ENCODE data around the gene TNPO3. TPM values are rescaled to one million over a fixed set of nuclear protein-coding genes. Genes with fewer than 3 reads are reported as not detected.

The TNPO3 gene
- total RNA-seq, 3 donors from 2014 or later, result 36.4 to 42.7 (median 36.6) TPM

GRCh38 chr7:129032017-129032416 is 22.9 kb downstream of the TNPO3 start:
- Histone ChIP-seq H3K27ac (no peak overlapping the region), H3K4me1 (no peaks in the 10 kb centered on the region), H3K36me3 (no peaks in the 10 kb centered on the region), H3K27me3 (no peaks in the 10 kb centered on the region), H3K9me3 (no peaks in the 10 kb centered on the region), H3K4me3 (no peak overlapping the region)
- TF ChIP-seq POLR2A (IDR thresholded peaks at IDR 0.05) (no peak), POLR2AphosphoS5 (IDR thresholded peaks at IDR 0.05) (no peak)
- TF ChIP-seq, protein P1, sequence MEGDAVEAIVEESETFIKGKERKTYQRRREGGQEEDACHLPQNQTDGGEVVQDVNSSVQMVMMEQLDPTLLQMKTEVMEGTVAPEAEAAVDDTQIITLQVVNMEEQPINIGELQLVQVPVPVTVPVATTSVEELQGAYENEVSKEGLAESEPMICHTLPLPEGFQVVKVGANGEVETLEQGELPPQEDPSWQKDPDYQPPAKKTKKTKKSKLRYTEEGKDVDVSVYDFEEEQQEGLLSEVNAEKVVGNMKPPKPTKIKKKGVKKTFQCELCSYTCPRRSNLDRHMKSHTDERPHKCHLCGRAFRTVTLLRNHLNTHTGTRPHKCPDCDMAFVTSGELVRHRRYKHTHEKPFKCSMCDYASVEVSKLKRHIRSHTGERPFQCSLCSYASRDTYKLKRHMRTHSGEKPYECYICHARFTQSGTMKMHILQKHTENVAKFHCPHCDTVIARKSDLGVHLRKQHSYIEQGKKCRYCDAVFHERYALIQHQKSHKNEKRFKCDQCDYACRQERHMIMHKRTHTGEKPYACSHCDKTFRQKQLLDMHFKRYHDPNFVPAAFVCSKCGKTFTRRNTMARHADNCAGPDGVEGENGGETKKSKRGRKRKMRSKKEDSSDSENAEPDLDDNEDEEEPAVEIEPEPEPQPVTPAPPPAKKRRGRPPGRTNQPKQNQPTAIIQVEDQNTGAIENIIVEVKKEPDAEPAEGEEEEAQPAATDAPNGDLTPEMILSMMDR (IDR thresholded peaks at IDR 0.05), result no peak
- DNase-seq (ENCODE audit: low spot score in 2 of 2), result no peak
- intact Hi-C loops (cut with DNase I; ENCODE audit: low total_unique reads), result no loop called here

GRCh38 chr7:129030440-129030839 is 24.5 kb downstream of the TNPO3 start:
- no peak for DNase-seq (ENCODE audit: low spot score in 2 of 2)
- TF ChIP-seq POLR2AphosphoS5 (IDR thresholded peaks at IDR 0.05), result no peak
- TF ChIP-seq, protein P1 (IDR thresholded peaks at IDR 0.05), result no peak
- TF ChIP-seq POLR2A (IDR thresholded peaks at IDR 0.05), result no peak
- intact Hi-C loops (cut with DNase I; ENCODE audit: low total_unique reads), result no loop called here
- Histone ChIP-seq H3K4me1 (no peaks in the 10 kb centered on the region), H3K27me3 (no peaks in the 10 kb centered on the region), H3K36me3 (no peaks in the 10 kb centered on the region), H3K27ac (no peak overlapping the region), H3K4me3 (no peak overlapping the region), H3K9me3 (no peaks in the 10 kb centered on the region)

DNA sequence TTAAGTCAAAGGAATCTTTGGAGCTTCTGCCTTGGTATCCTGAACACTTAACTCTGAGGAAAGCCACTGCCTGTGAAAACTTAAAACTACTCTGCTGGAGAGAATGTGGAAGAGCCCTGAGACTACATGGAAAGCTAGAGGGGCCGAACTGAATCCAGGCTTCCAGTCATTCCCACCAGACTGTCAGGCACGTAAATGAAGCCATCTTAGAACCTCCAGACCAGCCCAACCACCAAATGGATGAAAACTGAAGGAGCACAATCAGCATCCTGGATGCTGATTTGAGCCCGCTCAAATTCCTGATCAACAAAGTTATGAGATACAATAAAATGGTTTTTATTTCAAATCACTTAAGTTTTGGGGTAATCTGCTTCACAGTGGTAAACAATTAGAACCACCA is 30.8 kb downstream of the TNPO3 start:
- H3K4me1 ChIP-seq, result no peaks in the 10 kb centered on the region
- H3K4me3 ChIP-seq, result no peak overlapping the region
- intact Hi-C loops (cut with DNase I; ENCODE audit: low total_unique reads), result no loop called here
- no peak for DNase-seq (ENCODE audit: low spot score in 2 of 2)
- H3K9me3 ChIP-seq, result no peaks in the 10 kb centered on the region
- TF ChIP-seq POLR2A (IDR thresholded peaks at IDR 0.05) (no peak), POLR2AphosphoS5 (IDR thresholded peaks at IDR 0.05) (no peak)
- TF ChIP-seq, protein P1 (IDR thresholded peaks at IDR 0.05), result no peak
- no peaks in the 10 kb centered on the region for H3K27me3 ChIP-seq
- no peak overlapping the region for H3K27ac ChIP-seq
- H3K36me3 ChIP-seq, result no peaks in the 10 kb centered on the region

DNA sequence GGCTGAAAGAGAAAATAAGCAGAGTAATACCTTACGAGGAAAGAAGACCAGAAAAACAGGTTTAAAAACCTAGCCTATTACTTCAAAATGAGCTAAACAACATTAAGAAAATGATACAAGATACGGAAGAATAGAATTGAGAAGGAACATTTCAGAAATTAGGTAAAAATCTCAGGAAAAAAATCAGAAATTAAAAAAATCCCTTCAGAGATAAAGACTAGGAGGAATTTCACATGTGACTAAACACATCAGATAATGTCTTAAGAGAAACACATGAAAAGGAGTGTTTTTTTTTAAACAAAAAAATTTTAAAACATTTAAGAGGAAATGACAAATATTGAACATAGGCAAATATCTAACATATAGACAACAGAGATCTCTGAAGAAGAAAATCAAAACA is 33.3 kb downstream of the TNPO3 start:
- Histone ChIP-seq H3K27me3 (no peaks in the 10 kb centered on the region), H3K4me3 (no peak overlapping the region), H3K9me3 (no peaks in the 10 kb centered on the region), H3K36me3 (no peaks in the 10 kb centered on the region), H3K4me1 (no peaks in the 10 kb centered on the region), H3K27ac (no peak overlapping the region)
- TF ChIP-seq, protein P1 (IDR thresholded peaks at IDR 0.05), result no peak
- no peak for TF ChIP-seq POLR2A (IDR thresholded peaks at IDR 0.05)
- no peak for TF ChIP-seq POLR2AphosphoS5 (IDR thresholded peaks at IDR 0.05)
- DNase-seq (ENCODE audit: low spot score in 2 of 2), result no peak
- intact Hi-C loops (cut with DNase I; ENCODE audit: low total_unique reads), result no loop called here

- H3K36me3 ChIP-seq, result peaks cover 13% of the 10 kb centered on the region
- H3K4me1 ChIP-seq, result no peaks in the 10 kb centered on the region
- DNase-seq (ENCODE audit: low spot score in 2 of 2), result no peak
- TF ChIP-seq POLR2A (IDR thresholded peaks at IDR 0.05) (no peak), POLR2AphosphoS5 (IDR thresholded peaks at IDR 0.05) (no peak)
- TF ChIP-seq, protein P1 (IDR thresholded peaks at IDR 0.05), result no peak
- intact Hi-C loops (cut with DNase I; ENCODE audit: low total_unique reads), result no loop called here
- H3K27me3 ChIP-seq, result no peaks in the 10 kb centered on the region
- no peak overlapping the region for H3K4me3 ChIP-seq
- H3K9me3 ChIP-seq, result no peaks in the 10 kb centered on the region
- H3K27ac ChIP-seq, result no peak overlapping the region
Measured at GRCh38 chr7:129017933-129018538, 36.9 kb downstream of the TNPO3 start.

All from breast epithelium (tissue), 4 donors.